Panc1 (cell line): ENCODE data around the gene MSANTD4. TPM values are rescaled to one million over a fixed set of nuclear protein-coding genes. Genes with fewer than 3 reads are reported as not detected.
A peak's percentile ranks its signal among the peaks of the same experiment; 100 is the strongest.

Experiments used
- ATAC-seq: fragments of 200-7000 bp; cut with Tn5 transposase; 2 replicates; pipeline ENCODE4 v1.9.1; 2020; ENCODE audit warnings: mild to moderate bottlenecking, moderate library complexity
- BruUV-seq: library from RNA; stranded (reverse); fragments of 400-500 nt; replicated peaks from 2 replicates; lab custom pipeline; 2021; lab: Mats Ljungman, UMichigan
- CTCF ChIA-PET: fragments of 300-600 bp; sonication (Branson Sonifier 250); formaldehyde crosslinking; loops from one replicate; lab custom pipeline; 2022; ENCODE audit warnings: antibody characterized with exemption; lab: Charles Lee
- POLR2A ChIA-PET: fragments of 300-600 bp; sonication (Branson Sonifier 250); formaldehyde crosslinking; loops from one replicate; lab custom pipeline; 2022; ENCODE audit warnings: antibody characterized with exemption; lab: Charles Lee
- DNase-seq: peaks from one replicate; pipeline ENCODE4 v3.0.0-alpha.2; 2010; ENCODE audit warnings: low read depth, low spot score
- H3K27ac ChIP-seq: 2 replicates; pipeline ENCODE4 v1.5.1; 2011; ENCODE audit warnings: mild to moderate bottlenecking, low read length, inconsistent platforms
- H3K27me3 ChIP-seq: fragments of 200-500 bp; sonication (Bioruptor generic); 2 replicates; pipeline ENCODE4 v1.6.0; 2014; ENCODE audit warnings: low read length, inconsistent platforms; ENCODE audit not compliant: control insufficient read depth, insufficient read depth
- H3K36me3 ChIP-seq: fragments of 200-500 bp; sonication (Bioruptor generic); 2 replicates; pipeline ENCODE4 v1.5.1; 2014; ENCODE audit warnings: inconsistent platforms, mild to moderate bottlenecking, low read length, moderate library complexity; ENCODE audit not compliant: control insufficient read depth, insufficient read depth
- H3K4me1 ChIP-seq: 2 replicates; pipeline ENCODE4 v1.5.1; 2011; ENCODE audit warnings: inconsistent platforms, mild to moderate bottlenecking, low read length, moderate library complexity; ENCODE audit not compliant: control insufficient read depth, insufficient read depth
- H3K4me3 ChIP-seq, 2 experiments: 2 replicates each; pipeline ENCODE4 v1.5.1; 2011 to 2012; ENCODE audit warnings: low read depth in 2 of 2, low read length in 2 of 2, mild to moderate bottlenecking in 2 of 2, inconsistent platforms in 1 of 2, moderate library complexity in 1 of 2
- H3K9me3 ChIP-seq: fragments of 200-500 bp; sonication (Bioruptor generic); 2 replicates; pipeline ENCODE4 v1.5.1; 2014; ENCODE audit warnings: low read depth, mild to moderate bottlenecking, inconsistent platforms, low read length, moderate library complexity; ENCODE audit not compliant: control insufficient read depth, insufficient read depth
- POLR2AphosphoS5 ChIP-seq: IDR thresholded peaks from 2 replicates; pipeline ENCODE4 v1.6.1; 2012; ENCODE audit warnings: mild to moderate bottlenecking, low read depth, low read length, moderate library complexity
- SIN3A ChIP-seq: IDR thresholded peaks from 2 replicates; pipeline ENCODE4 v1.6.1; 2012; ENCODE audit warnings: low read depth, mild to moderate bottlenecking, low read length, moderate library complexity, borderline replicate concordance; ENCODE audit not compliant: insufficient read depth
- TCF7L2 ChIP-seq: IDR thresholded peaks from 2 replicates; pipeline ENCODE4 v1.6.1; 2011; ENCODE audit warnings: mild to moderate bottlenecking, low read depth, low read length, inconsistent platforms
- in situ Hi-C: cut with HindIII; loops from 2 replicates; pipeline ENCODE4 v1.10.0; 2016; ENCODE audit warnings: low sequenced_read_pairs, low pct_unique_long_range_greater_than_20kb
- intact Hi-C: fragments of 100-400 bp; cut with micrococcal nuclease; formaldehyde crosslinking; loops from one replicate; pipeline ENCODE4 v1.10.0; 2022; ENCODE audit not compliant: unreplicated experiment
- total RNA-seq: library from RNA; stranded (reverse); gene quantifications from one replicate; pipeline ENCODE4 v1.2.1, GENCODE V29; 2021; ENCODE audit not compliant: unreplicated experiment
- TF ChIP-seq, protein P1 (sequence below): fragments of 450-650 bp; IDR thresholded peaks from 2 replicates; pipeline ENCODE4 v1.5.1; 2017; ENCODE audit warnings: mild to moderate bottlenecking
- TF ChIP-seq, protein P2 (sequence below), 2 experiments: IDR thresholded peaks; 2 replicates each; pipeline ENCODE4 v1.6.1; 2011 to 2012; ENCODE audit warnings: low read depth in 2 of 2, control low read depth in 1 of 2, low read length in 1 of 2, mild to moderate bottlenecking in 1 of 2, moderate library complexity in 1 of 2; ENCODE audit not compliant: insufficient read depth in 1 of 2

The MSANTD4 gene
- total RNA-seq, 1 experiment from 2014 or later = 19.6 TPM

DNA sequence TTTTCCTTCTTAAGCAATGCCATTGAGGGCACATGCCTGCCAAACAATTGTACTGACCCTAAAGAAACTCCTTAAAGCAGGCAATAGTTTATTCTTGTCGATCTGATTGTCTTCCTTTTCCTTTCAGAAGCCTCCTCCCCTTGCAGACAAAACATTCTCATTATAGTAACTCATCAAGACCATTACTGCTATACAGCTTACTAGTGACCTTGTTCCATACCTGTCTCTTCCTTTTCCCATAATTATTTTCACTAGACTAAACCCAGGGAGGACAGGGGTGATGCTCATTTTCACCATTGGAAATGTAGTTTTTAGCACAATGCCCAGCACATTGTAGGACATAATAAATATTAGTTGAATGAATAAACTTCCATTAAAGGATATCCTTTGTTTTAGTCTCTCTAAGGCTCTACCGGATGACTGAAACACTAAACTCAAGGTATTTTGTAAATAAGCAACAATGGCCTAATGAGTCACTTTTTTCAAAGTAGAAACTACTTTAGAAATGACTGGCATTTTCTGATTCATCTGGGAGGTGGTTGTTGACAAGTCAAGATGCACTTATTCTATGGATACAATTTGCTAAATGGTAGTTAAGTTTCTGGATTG is 9.3 kb upstream of the MSANTD4 start:
- CTCF ChIA-PET = no interaction called here
- no TSS peak for BruUV-seq
- no peak overlapping the region for H3K27ac ChIP-seq
- H3K27me3 ChIP-seq = no peaks in the 10 kb centered on the region
- in situ Hi-C loops (no loop called here), intact Hi-C loops (no loop called here)
- TF ChIP-seq TCF7L2 = no peak
- no peak overlapping the region for H3K4me3 ChIP-seq
- H3K9me3 ChIP-seq = no peaks in the 10 kb centered on the region
- no peaks in the 10 kb centered on the region for H3K36me3 ChIP-seq
- no peaks in the 10 kb centered on the region for H3K4me1 ChIP-seq
- ATAC-seq (no peak), DNase-seq (peak; percentile 36)
- POLR2A ChIA-PET = no interaction called here

DNA sequence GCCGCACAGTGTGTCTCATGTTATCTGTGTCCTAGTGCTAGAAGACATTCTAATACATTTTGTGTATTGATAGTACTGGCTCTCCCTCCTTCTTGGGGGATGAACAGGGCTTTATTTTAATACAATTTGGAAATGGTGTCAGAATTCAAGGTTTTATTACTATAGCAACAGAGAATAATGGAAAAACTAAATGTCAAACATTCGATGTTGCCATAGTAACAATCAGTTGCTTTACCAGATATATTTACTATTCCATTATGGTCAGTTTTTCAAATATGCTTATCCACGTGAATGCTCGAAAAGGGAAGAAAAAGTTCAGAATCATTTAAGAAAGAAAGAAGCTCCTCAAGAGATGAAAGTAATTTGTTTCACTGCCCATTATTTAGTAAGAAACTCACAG is 8.6 kb upstream of the MSANTD4 start:
- intact Hi-C loops = no loop called here
- Histone ChIP-seq H3K4me1 (no peaks in the 10 kb centered on the region), H3K9me3 (no peaks in the 10 kb centered on the region), H3K27me3 (no peaks in the 10 kb centered on the region), H3K27ac (no peak overlapping the region), H3K4me3 (no peak overlapping the region), H3K36me3 (no peaks in the 10 kb centered on the region)
- in situ Hi-C loops = no loop called here
- POLR2A ChIA-PET = no interaction called here
- CTCF ChIA-PET = no interaction called here
- no peak for ATAC-seq
- TF ChIP-seq SIN3A (no peak), POLR2AphosphoS5 (no peak), TCF7L2 (no peak)
- TF ChIP-seq, protein P1, sequence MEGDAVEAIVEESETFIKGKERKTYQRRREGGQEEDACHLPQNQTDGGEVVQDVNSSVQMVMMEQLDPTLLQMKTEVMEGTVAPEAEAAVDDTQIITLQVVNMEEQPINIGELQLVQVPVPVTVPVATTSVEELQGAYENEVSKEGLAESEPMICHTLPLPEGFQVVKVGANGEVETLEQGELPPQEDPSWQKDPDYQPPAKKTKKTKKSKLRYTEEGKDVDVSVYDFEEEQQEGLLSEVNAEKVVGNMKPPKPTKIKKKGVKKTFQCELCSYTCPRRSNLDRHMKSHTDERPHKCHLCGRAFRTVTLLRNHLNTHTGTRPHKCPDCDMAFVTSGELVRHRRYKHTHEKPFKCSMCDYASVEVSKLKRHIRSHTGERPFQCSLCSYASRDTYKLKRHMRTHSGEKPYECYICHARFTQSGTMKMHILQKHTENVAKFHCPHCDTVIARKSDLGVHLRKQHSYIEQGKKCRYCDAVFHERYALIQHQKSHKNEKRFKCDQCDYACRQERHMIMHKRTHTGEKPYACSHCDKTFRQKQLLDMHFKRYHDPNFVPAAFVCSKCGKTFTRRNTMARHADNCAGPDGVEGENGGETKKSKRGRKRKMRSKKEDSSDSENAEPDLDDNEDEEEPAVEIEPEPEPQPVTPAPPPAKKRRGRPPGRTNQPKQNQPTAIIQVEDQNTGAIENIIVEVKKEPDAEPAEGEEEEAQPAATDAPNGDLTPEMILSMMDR = no peak
- TF ChIP-seq, protein P2, sequence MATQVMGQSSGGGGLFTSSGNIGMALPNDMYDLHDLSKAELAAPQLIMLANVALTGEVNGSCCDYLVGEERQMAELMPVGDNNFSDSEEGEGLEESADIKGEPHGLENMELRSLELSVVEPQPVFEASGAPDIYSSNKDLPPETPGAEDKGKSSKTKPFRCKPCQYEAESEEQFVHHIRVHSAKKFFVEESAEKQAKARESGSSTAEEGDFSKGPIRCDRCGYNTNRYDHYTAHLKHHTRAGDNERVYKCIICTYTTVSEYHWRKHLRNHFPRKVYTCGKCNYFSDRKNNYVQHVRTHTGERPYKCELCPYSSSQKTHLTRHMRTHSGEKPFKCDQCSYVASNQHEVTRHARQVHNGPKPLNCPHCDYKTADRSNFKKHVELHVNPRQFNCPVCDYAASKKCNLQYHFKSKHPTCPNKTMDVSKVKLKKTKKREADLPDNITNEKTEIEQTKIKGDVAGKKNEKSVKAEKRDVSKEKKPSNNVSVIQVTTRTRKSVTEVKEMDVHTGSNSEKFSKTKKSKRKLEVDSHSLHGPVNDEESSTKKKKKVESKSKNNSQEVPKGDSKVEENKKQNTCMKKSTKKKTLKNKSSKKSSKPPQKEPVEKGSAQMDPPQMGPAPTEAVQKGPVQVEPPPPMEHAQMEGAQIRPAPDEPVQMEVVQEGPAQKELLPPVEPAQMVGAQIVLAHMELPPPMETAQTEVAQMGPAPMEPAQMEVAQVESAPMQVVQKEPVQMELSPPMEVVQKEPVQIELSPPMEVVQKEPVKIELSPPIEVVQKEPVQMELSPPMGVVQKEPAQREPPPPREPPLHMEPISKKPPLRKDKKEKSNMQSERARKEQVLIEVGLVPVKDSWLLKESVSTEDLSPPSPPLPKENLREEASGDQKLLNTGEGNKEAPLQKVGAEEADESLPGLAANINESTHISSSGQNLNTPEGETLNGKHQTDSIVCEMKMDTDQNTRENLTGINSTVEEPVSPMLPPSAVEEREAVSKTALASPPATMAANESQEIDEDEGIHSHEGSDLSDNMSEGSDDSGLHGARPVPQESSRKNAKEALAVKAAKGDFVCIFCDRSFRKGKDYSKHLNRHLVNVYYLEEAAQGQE (IDR thresholded peaks at IDR 0.05; ENCODE audit: insufficient read depth in 1 of 2, low read depth in 2 of 2, low read length in 1 of 2) = no peak
- no TSS peak for BruUV-seq
- no peak for DNase-seq

DNA sequence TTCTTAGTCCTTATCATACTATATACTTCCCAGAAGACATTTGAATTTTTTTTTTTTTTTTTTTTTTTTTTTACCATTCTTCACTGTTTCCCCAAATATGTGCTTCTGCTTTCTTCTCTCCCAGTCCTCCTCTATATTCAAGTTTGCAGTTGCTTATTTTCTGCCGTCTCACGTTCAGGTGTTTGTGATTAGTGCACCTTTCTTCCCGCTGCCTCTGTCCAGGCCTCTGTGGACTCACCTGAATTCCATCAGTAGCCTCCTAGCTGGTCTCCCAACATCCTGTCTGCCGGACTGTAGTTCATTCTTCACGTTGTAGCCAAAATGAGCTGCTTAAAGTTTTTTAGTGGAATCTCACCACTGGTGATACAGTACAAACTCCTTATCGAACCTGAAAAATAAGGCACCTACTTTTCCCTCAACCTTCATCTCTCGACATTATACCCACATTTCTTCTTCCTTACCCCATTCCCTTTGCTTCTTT is 795 bp upstream of the MSANTD4 start:
- TF ChIP-seq, protein P1 = no peak
- no peak for TF ChIP-seq TCF7L2
- TF ChIP-seq SIN3A = 0 out of 2 replicates have a peak, but pooled peaks have one; percentile 5
- ATAC-seq (no peak), DNase-seq (no peak)
- intact Hi-C loops (loop anchor here (2.0 kb wide), 1 partner anchor 54 kb away; the partner anchor contains the start of genes AASDHPPT and KBTBD3), in situ Hi-C loops (no loop called here)
- no TSS peak for BruUV-seq
- H3K4me1 ChIP-seq = peaks cover 15% of the 10 kb centered on the region; the same call in 1 of the 2 replicates
- peak overlapping the region; percentile 77 to 90 for H3K4me3 ChIP-seq
- ChIA-PET CTCF (no interaction called here), POLR2A (no interaction called here)
- no peaks in the 10 kb centered on the region for H3K9me3 ChIP-seq
- peaks cover 2% of the 10 kb centered on the region; the same call in 1 of the 2 replicates for H3K36me3 ChIP-seq
- H3K27ac ChIP-seq = peak overlapping the region; percentile 97
- no peaks in the 10 kb centered on the region for H3K27me3 ChIP-seq
